Measurements from ENCODE around the gene SLC9A1.
"Not testable (repeated sequence)": the region's sequence is repeated elsewhere in the genome, so short reads cannot be mapped to it uniquely, and the experiment has no call there.

Gene SLC9A1

GRCh38 chr1:27130798-27131197 is 24.1 kb downstream of the SLC9A1 start:
- no peak for DNase-seq

GRCh38 chr1:27129225-27129624 is 25.7 kb downstream of the SLC9A1 start:
- DNase-seq, result no peak

GRCh38 chr1:27127419-27127818 is 27.5 kb downstream of the SLC9A1 start:
- DNase-seq, result no peak

GRCh38 chr1:27126391-27126790 is 28.5 kb downstream of the SLC9A1 start:
- DNase-seq, result no peak

GRCh38 chr1:27125125-27125524 is 29.8 kb downstream of the SLC9A1 start:
- not testable (repeated sequence) for DNase-seq

GRCh38 chr1:27124405-27124804 is 30.5 kb downstream of the SLC9A1 start:
- no peak for DNase-seq

GRCh38 chr1:27122652-27123051 is 32.3 kb downstream of the SLC9A1 start:
- no peak for DNase-seq

GRCh38 chr1:27120854-27121253 is 34.1 kb downstream of the SLC9A1 start:
- DNase-seq, result no peak

GRCh38 chr1:27118440-27118689 is 36.6 kb downstream of the SLC9A1 start:
- DNase-seq, result no peak

- DNase-seq, result no peak
Measured at GRCh38 chr1:27117733-27118439, 37.0 kb downstream of the SLC9A1 start.

GRCh38 chr1:27116697-27117096 is 38.2 kb downstream of the SLC9A1 start:
- DNase-seq, result no peak

GRCh38 chr1:27116232-27116631 is 38.7 kb downstream of the SLC9A1 start:
- DNase-seq, result no peak

- no peak for DNase-seq
Measured at GRCh38 chr1:27114546-27114945, 40.4 kb downstream of the SLC9A1 start.

GRCh38 chr1:27113861-27114260 is 41.1 kb downstream of the SLC9A1 start:
- no peak for DNase-seq

- peak; percentile 31 for DNase-seq
Measured at GRCh38 chr1:27111626-27112573, 43.0 kb downstream of the SLC9A1 start.

GRCh38 chr1:27109103-27109822 is 45.7 kb downstream of the SLC9A1 start:
- no peak for DNase-seq

- no peak for DNase-seq
Measured at GRCh38 chr1:27108588-27108987, 46.3 kb downstream of the SLC9A1 start.

GRCh38 chr1:27106561-27107323 is 48.2 kb downstream of the SLC9A1 start:
- DNase-seq, result no peak

- no peak for DNase-seq
Measured at GRCh38 chr1:27105018-27105417, 49.9 kb downstream of the SLC9A1 start.

GRCh38 chr1:27103498-27103897 is 51.4 kb downstream of the SLC9A1 start:
- no peak for DNase-seq

- DNase-seq, result peak; percentile 66
Measured at GRCh38 chr1:27102707-27103468, 52.0 kb downstream of the SLC9A1 start.

- DNase-seq, result no peak
Measured at GRCh38 chr1:27102134-27102706, 52.7 kb downstream of the SLC9A1 start.
